ENCODE data around the gene ABLIM3.

The ABLIM3 gene

GRCh38 chr5:149141224-149141956, at the start of gene ABLIM3:
TSS of gene ABLIM3 (plus strand) at chr5:149141493. CDS start at chr5:149142096, 603 bp downstream.
- peak; percentile 66 for DNase-seq (ENCODE audit: low spot score)

GRCh38 chr5:149093625-149094024, 47.7 kb upstream of the ABLIM3 start:
- no peak for DNase-seq (ENCODE audit: low spot score)

GRCh38 chr5:149094996-149095395, 46.3 kb upstream of the ABLIM3 start:
- no peak for DNase-seq (ENCODE audit: low spot score)

- DNase-seq (ENCODE audit: low spot score): no peak
Observed at GRCh38 chr5:149099920-149100319, 41.4 kb upstream of the ABLIM3 start.

GRCh38 chr5:149100331-149100730, 41.0 kb upstream of the ABLIM3 start:
- no peak for DNase-seq (ENCODE audit: low spot score)

- no peak for DNase-seq (ENCODE audit: low spot score)
Observed at GRCh38 chr5:149108651-149109280, 32.5 kb upstream of the ABLIM3 start.

GRCh38 chr5:149110406-149110805, 30.9 kb upstream of the ABLIM3 start:
- DNase-seq (ENCODE audit: low spot score): no peak

GRCh38 chr5:149113669-149114068, 27.6 kb upstream of the ABLIM3 start:
- peak; percentile 55 for DNase-seq (ENCODE audit: low spot score)

GRCh38 chr5:149114403-149115312, 26.6 kb upstream of the ABLIM3 start:
- DNase-seq (ENCODE audit: low spot score): peak; percentile 86

- no peak for DNase-seq (ENCODE audit: low spot score)
Observed at GRCh38 chr5:149117970-149118369, 23.3 kb upstream of the ABLIM3 start.

- DNase-seq (ENCODE audit: low spot score): no peak
Observed at GRCh38 chr5:149118463-149118862, 22.8 kb upstream of the ABLIM3 start.

GRCh38 chr5:149121145-149121544, 20.1 kb upstream of the ABLIM3 start:
- no peak for DNase-seq (ENCODE audit: low spot score)

GRCh38 chr5:149123211-149123610, 18.1 kb upstream of the ABLIM3 start:
- no peak for DNase-seq (ENCODE audit: low spot score)

GRCh38 chr5:149125386-149125891, 15.9 kb upstream of the ABLIM3 start:
- DNase-seq (ENCODE audit: low spot score): no peak

- DNase-seq (ENCODE audit: low spot score): no peak
Observed at GRCh38 chr5:149126906-149127305, 14.4 kb upstream of the ABLIM3 start.

GRCh38 chr5:149127394-149127955, 13.8 kb upstream of the ABLIM3 start:
- no peak for DNase-seq (ENCODE audit: low spot score)

GRCh38 chr5:149128023-149128875, 13.0 kb upstream of the ABLIM3 start:
- no peak for DNase-seq (ENCODE audit: low spot score)

- DNase-seq (ENCODE audit: low spot score): no peak
Observed at GRCh38 chr5:149129181-149129580, 12.1 kb upstream of the ABLIM3 start.

GRCh38 chr5:149130121-149130914, 11.0 kb upstream of the ABLIM3 start:
- no peak for DNase-seq (ENCODE audit: low spot score)

- no peak for DNase-seq (ENCODE audit: low spot score)
Observed at GRCh38 chr5:149132474-149132873, 8.8 kb upstream of the ABLIM3 start.
